MM.1S (cell line): ENCODE data around the gene RBL2.
"Not testable (repeated sequence)": the region's sequence is repeated elsewhere in the genome, so short reads cannot be mapped to it uniquely, and the experiment has no call there.

Experiments
- DNase-seq: peaks from one replicate; pipeline ENCODE4 v3.0.0-alpha.2; 2015
- H2AFZ ChIP-seq: fragments of 300-600 bp; sonication (generic); 2 replicates; pipeline ENCODE4 v1.6.0; 2016; ENCODE audit warnings: antibody characterized with exemption, low read length
- H3F3A ChIP-seq: fragments of 300-600 bp; sonication (generic); 2 replicates; pipeline ENCODE4 v1.6.1; 2016; ENCODE audit warnings: mild to moderate bottlenecking, antibody characterized with exemption, low read length, moderate library complexity, mixed read lengths; ENCODE audit not compliant: insufficient read depth
- H3K27ac ChIP-seq: fragments of 300-600 bp; sonication (generic); 2 replicates; pipeline ENCODE4 v1.5.1; 2016; ENCODE audit warnings: mild to moderate bottlenecking, low read length
- H3K27me3 ChIP-seq: fragments of 300-600 bp; sonication (generic); replicated peaks from 2 replicates; pipeline ENCODE4 v1.6.0; 2016; ENCODE audit warnings: low read length; ENCODE audit not compliant: insufficient read depth
- H3K36me3 ChIP-seq: fragments of 300-600 bp; sonication (generic); replicated peaks from 2 replicates; pipeline ENCODE4 v1.6.1; 2016; ENCODE audit warnings: mild to moderate bottlenecking, low read length, mixed read lengths; ENCODE audit not compliant: insufficient read depth
- H3K4me1 ChIP-seq: fragments of 300-600 bp; sonication (generic); 2 replicates; pipeline ENCODE4 v1.6.1; 2016; ENCODE audit warnings: low read length, mixed read lengths
- H3K4me2 ChIP-seq: fragments of 300-600 bp; sonication (generic); 2 replicates; pipeline ENCODE4 v1.6.0; 2016; ENCODE audit warnings: low read depth, low read length
- H3K4me3 ChIP-seq: fragments of 300-600 bp; sonication (generic); 2 replicates; pipeline ENCODE4 v1.5.1; 2016; ENCODE audit warnings: low read length, mixed read lengths
- H3K79me2 ChIP-seq: fragments of 300-600 bp; sonication (generic); 2 replicates; pipeline ENCODE4 v1.6.1; 2016; ENCODE audit warnings: mixed run types, low read length, mixed read lengths
- H3K9ac ChIP-seq: fragments of 300-600 bp; sonication (generic); 2 replicates; pipeline ENCODE4 v1.6.1; 2016; ENCODE audit warnings: low read length, mixed read lengths
- H3K9me2 ChIP-seq: fragments of 300-600 bp; sonication (generic); replicated peaks from 2 replicates; pipeline ENCODE4 v1.6.1; 2016; ENCODE audit warnings: mild to moderate bottlenecking, low read length, mixed read lengths; ENCODE audit not compliant: insufficient read depth
- H3K9me3 ChIP-seq: fragments of 300-600 bp; sonication (generic); replicated peaks from 2 replicates; pipeline ENCODE4 v1.6.1; 2016; ENCODE audit warnings: mild to moderate bottlenecking, low read length, mixed read lengths; ENCODE audit not compliant: insufficient read depth
- H4K20me1 ChIP-seq: fragments of 300-600 bp; sonication (generic); 2 replicates; pipeline ENCODE4 v1.6.1; 2016; ENCODE audit warnings: mild to moderate bottlenecking, low read length, moderate library complexity, mixed read lengths; ENCODE audit not compliant: insufficient read depth
- EZH2 ChIP-seq: fragments of 300-600 bp; sonication (generic); optimal IDR thresholded peaks from 2 replicates; pipeline ENCODE3; 2017; ENCODE audit warnings: low read depth, mild to moderate bottlenecking, antibody characterized with exemption, low read length, mixed read lengths
- EZH2phosphoT487 ChIP-seq: fragments of 300-600 bp; sonication (generic); IDR thresholded peaks from 2 replicates; pipeline ENCODE4 v1.6.1; 2018; ENCODE audit warnings: antibody characterized with exemption, low read length
- TF ChIP-seq, protein P1 (sequence below): fragments of 300-600 bp; sonication (generic); IDR thresholded peaks from 2 replicates; pipeline ENCODE4 v1.5.1; 2016; ENCODE audit warnings: antibody characterized with exemption, low read length, mixed read lengths

RBL2 gene

GRCh38 chr16:53434377-53435065, at the start of gene RBL2:
Gene RBL2 (plus strand): TSS chr16:53434471. CDS start chr16:53434557, 86 bp downstream.
- H2AFZ ChIP-seq, result peak within 1 kb of the TSS; percentile 96
- no peaks in the 10 kb centered on the region for H4K20me1 ChIP-seq
- peak within 1 kb of the TSS; percentile 97 for H3K9ac ChIP-seq
- no peaks in the 10 kb centered on the region for H3K36me3 ChIP-seq
- peaks cover 14% of the 10 kb centered on the region for H3K4me1 ChIP-seq
- no peaks in the 10 kb centered on the region for H3K9me2 ChIP-seq
- H3K27me3 ChIP-seq, result no peaks in the 10 kb centered on the region
- peak within 1 kb of the TSS; percentile 90 for H3K4me2 ChIP-seq
- TF ChIP-seq, protein P1, sequence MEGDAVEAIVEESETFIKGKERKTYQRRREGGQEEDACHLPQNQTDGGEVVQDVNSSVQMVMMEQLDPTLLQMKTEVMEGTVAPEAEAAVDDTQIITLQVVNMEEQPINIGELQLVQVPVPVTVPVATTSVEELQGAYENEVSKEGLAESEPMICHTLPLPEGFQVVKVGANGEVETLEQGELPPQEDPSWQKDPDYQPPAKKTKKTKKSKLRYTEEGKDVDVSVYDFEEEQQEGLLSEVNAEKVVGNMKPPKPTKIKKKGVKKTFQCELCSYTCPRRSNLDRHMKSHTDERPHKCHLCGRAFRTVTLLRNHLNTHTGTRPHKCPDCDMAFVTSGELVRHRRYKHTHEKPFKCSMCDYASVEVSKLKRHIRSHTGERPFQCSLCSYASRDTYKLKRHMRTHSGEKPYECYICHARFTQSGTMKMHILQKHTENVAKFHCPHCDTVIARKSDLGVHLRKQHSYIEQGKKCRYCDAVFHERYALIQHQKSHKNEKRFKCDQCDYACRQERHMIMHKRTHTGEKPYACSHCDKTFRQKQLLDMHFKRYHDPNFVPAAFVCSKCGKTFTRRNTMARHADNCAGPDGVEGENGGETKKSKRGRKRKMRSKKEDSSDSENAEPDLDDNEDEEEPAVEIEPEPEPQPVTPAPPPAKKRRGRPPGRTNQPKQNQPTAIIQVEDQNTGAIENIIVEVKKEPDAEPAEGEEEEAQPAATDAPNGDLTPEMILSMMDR, result no peak
- TF ChIP-seq EZH2 (no peak), EZH2phosphoT487 (no peak)
- no peaks in the 10 kb centered on the region for H3K9me3 ChIP-seq
- peak; percentile 84 for DNase-seq
- peaks cover 40% of the 10 kb centered on the region for H3K79me2 ChIP-seq
- H3K4me3 ChIP-seq, result peak within 1 kb of the TSS; percentile 94
- H3K27ac ChIP-seq, result peak within 1 kb of the TSS; percentile 93
- peaks cover 9% of the 10 kb centered on the region for H3F3A ChIP-seq

DNA sequence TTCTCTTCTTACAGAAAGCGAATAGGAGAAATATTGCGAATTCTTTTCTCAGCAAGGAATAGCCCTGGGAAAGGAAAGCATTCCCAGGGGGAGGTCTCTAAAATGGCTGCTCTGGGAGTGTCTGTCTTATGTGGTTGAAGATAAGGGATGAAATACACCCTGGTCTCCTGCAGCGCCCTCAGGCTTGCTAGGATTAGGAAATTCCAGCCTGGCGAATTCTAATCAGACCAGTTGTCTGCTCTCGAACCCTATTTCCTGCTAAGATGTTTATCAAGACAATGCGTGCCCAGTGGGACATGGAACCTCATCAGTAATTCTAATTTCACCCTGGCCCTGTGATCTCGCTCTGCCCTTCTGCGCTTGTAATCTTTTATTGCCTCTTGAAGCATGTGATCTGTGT, 49.7 kb upstream of the RBL2 start:
- H3K9me2 ChIP-seq, H3K9me3 ChIP-seq, H3K4me1 ChIP-seq, H3K36me3 ChIP-seq, H3K9ac ChIP-seq, H3K4me3 ChIP-seq, H3K4me2 ChIP-seq, H3F3A ChIP-seq, H3K27me3 ChIP-seq, H2AFZ ChIP-seq, H4K20me1 ChIP-seq, H3K79me2 ChIP-seq, DNase-seq, H3K27ac ChIP-seq: not testable (repeated sequence)

DNA sequence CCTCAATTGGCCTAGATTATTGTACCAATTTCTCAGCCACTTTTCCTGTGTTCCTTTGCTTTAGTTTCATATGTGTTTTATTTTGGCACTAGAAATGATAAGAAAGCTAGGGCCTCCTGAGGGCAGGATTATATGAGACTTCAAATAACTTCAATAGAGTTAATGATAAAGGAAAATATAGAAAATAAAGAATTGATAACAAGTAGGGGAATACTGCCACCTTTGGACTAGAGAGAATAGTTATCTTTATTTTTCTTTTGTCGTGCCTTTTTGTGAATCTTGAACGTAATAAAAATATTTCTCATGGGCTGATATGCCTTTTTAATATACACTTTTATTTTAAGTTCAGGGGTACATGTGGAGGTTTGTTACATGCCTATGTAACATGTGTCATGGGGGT, 29.3 kb upstream of the RBL2 start:
- Histone ChIP-seq H2AFZ (no peak overlapping the region), H3K4me2 (no peak overlapping the region), H3K79me2 (no peaks in the 10 kb centered on the region), H4K20me1 (no peaks in the 10 kb centered on the region), H3K9me3 (no peaks in the 10 kb centered on the region), H3K27me3 (no peaks in the 10 kb centered on the region), H3K9me2 (no peaks in the 10 kb centered on the region), H3K4me3 (no peak overlapping the region), H3F3A (no peaks in the 10 kb centered on the region), H3K4me1 (no peaks in the 10 kb centered on the region), H3K36me3 (no peaks in the 10 kb centered on the region), H3K27ac (no peak overlapping the region), H3K9ac (no peak overlapping the region)
- TF ChIP-seq EZH2phosphoT487 (no peak), EZH2 (no peak)
- TF ChIP-seq, protein P1, result no peak
- no peak for DNase-seq

DNA sequence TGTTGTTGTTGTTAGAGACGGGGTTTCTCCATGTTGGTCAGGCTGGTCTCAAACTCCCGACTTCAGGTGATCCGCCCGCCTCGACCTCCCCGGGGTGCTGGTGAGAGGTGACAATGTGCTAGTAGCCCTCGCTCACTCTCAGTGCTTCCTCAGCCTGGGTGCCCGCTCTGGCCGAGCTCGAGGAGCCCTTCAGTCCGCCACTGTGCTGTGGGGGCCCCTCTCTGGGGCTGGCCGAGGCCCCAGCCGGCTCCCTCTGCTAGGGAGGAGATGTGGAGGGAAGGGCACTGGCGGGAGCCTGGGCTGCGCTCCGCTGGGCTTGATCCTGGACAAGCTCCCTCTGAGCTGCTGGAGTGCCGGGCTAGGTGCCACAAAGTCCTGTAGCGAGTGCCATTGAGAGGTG, 21.7 kb upstream of the RBL2 start:
- peaks cover 7% of the 10 kb centered on the region for H3F3A ChIP-seq
- H3K9me2 ChIP-seq, result no peaks in the 10 kb centered on the region
- H3K9me3 ChIP-seq, result no peaks in the 10 kb centered on the region
- no peak for DNase-seq
- no peak overlapping the region for H3K9ac ChIP-seq
- H4K20me1 ChIP-seq, result no peaks in the 10 kb centered on the region
- no peak overlapping the region for H3K27ac ChIP-seq
- H3K27me3 ChIP-seq, result no peaks in the 10 kb centered on the region
- no peak overlapping the region for H3K4me2 ChIP-seq
- H3K4me1 ChIP-seq, result peaks cover 4% of the 10 kb centered on the region
- TF ChIP-seq, protein P1, result no peak
- TF ChIP-seq EZH2phosphoT487 (no peak), EZH2 (no peak)
- no peak overlapping the region for H2AFZ ChIP-seq
- H3K79me2 ChIP-seq, result no peaks in the 10 kb centered on the region
- no peak overlapping the region for H3K4me3 ChIP-seq
- H3K36me3 ChIP-seq, result no peaks in the 10 kb centered on the region
